HepG2 (cell line): Measurements from ENCODE around the gene C1QTNF5. TPM values are rescaled to one million over a fixed set of nuclear protein-coding genes. Genes with fewer than 3 reads are reported as not detected.

Experiments
- DMTF1 ChIP-seq: sonication (generic); formaldehyde crosslinking; IDR thresholded peaks from 2 replicates; pipeline ENCODE4 v1.4.0; 2020; ENCODE audit warnings: mild to moderate bottlenecking, missing genetic modification reagents
- POLR2G ChIP-seq: fragments of 200-400 bp; formaldehyde crosslinking; IDR thresholded peaks from 2 replicates; pipeline ENCODE4 v1.6.1; 2018; ENCODE audit warnings: mild to moderate bottlenecking, low read depth, low read length, moderate library complexity
- REPIN1 ChIP-seq: sonication (generic); formaldehyde crosslinking; IDR thresholded peaks from 2 replicates; pipeline ENCODE4 v1.8.0; 2022; ENCODE audit warnings: missing genetic modification reagents, low read depth, mild to moderate bottlenecking, borderline replicate concordance
- SRF ChIP-seq: IDR thresholded peaks from 2 replicates; pipeline ENCODE4 v1.6.1; 2011; ENCODE audit warnings: mild to moderate bottlenecking, low read depth, low read length, moderate library complexity
- THAP11 ChIP-seq: IDR thresholded peaks from 2 replicates; pipeline ENCODE4 v1.6.1; 2016; ENCODE audit warnings: missing biosample characterization, missing genetic modification reagents
- TRAFD1 ChIP-seq: sonication (generic); formaldehyde crosslinking; IDR thresholded peaks from 2 replicates; pipeline ENCODE4 v1.5.1; 2020; ENCODE audit warnings: missing genetic modification reagents, mild to moderate bottlenecking, borderline replicate concordance
- ZBTB43 ChIP-seq: sonication (generic); formaldehyde crosslinking; conservative IDR thresholded peaks from 2 replicates; pipeline ENCODE4 v1.4.0; 2020; ENCODE audit warnings: missing genetic modification reagents
- ZNF124 ChIP-seq: sonication (generic); formaldehyde crosslinking; IDR thresholded peaks from 2 replicates; pipeline ENCODE4 v1.4.0; 2020; ENCODE audit warnings: missing genetic modification reagents
- ZNF788 ChIP-seq: sonication (generic); formaldehyde crosslinking; IDR thresholded peaks from 2 replicates; pipeline ENCODE4 v1.5.0; 2020; ENCODE audit warnings: mild to moderate bottlenecking, missing genetic modification reagents, borderline replicate concordance
- ZSCAN21 ChIP-seq: sonication (generic); formaldehyde crosslinking; IDR thresholded peaks from 2 replicates; pipeline ENCODE4 v1.8.0; 2022; ENCODE audit warnings: mild to moderate bottlenecking, missing genetic modification reagents, moderate library complexity, borderline replicate concordance
- ZSCAN29 ChIP-seq: sonication (generic); formaldehyde crosslinking; conservative IDR thresholded peaks from 2 replicates; pipeline ENCODE4 v1.4.0; 2020; ENCODE audit warnings: mild to moderate bottlenecking, missing genetic modification reagents
- ZSCAN31 ChIP-seq: sonication (generic); formaldehyde crosslinking; IDR thresholded peaks from 2 replicates; pipeline ENCODE4 v1.5.0; 2020; ENCODE audit warnings: low read depth, mild to moderate bottlenecking, missing genetic modification reagents
- polyA plus RNA-seq, 8 experiments: library from polyadenylated mRNA; depleted of rRNA in 3 of 8; stranded (reverse) in 7 of 8; unstranded in 1 of 8; fragments of >200 nt; fragmentation: Illumina TruSeq in 4 of 8; extraction: Trizol in 4 of 8; gene quantifications; 2 replicates each; pipeline versions ENCODE4 v1.2.1 to v1.2.3, GENCODE V29; 2011 to 2016; ENCODE audit warnings: low read depth in 4 of 8, missing spikeins in 1 of 8, mixed read lengths in 1 of 8; ENCODE audit not compliant: insufficient read depth in 1 of 8
- total RNA-seq, 5 experiments: library from RNA; depleted of rRNA; stranded (reverse); fragments of >200 nt; fragmentation: Illumina TruSeq; extraction: Trizol; gene quantifications; 2 replicates each; pipeline ENCODE4 v1.2.3, GENCODE V29; 2016; ENCODE audit warnings: low read depth in 1 of 5
- TF ChIP-seq, protein P1 (sequence below): IDR thresholded peaks from 2 replicates; pipeline ENCODE4 v1.4.0; 2020; ENCODE audit warnings: mild to moderate bottlenecking, missing genetic modification reagents
- TF ChIP-seq, protein P2 (sequence below): sonication (generic); formaldehyde crosslinking; IDR thresholded peaks from 2 replicates; pipeline ENCODE4 v1.5.0; 2020; ENCODE audit warnings: missing genetic modification reagents
- TF ChIP-seq, protein P3 (sequence below): sonication (generic); formaldehyde crosslinking; IDR thresholded peaks from 2 replicates; pipeline ENCODE4 v1.4.0; 2020; ENCODE audit warnings: missing genetic modification reagents

Gene C1QTNF5
- total and polyA plus RNA-seq, 2 of the 13 experiments (the other 11 are each of a cell fraction or from before 2014, with no cell fraction given) = 0.86 to 1.2 TPM

- TF ChIP-seq TRAFD1 (CRISPR knock-in tag) (no peak), DMTF1 (CRISPR knock-in tag) (no peak), THAP11 (CRISPR knock-in tag) (peak; percentile 29; the same call in 1 of the 2 replicates), ZSCAN21 (peak; percentile 59; the same call in 1 of the 2 replicates), ZSCAN29 (no peak), REPIN1 (CRISPR knock-in tag) (no peak), ZNF788 (CRISPR knock-in tag) (peak; percentile 57), ZNF124 (no peak), POLR2G (peak; percentile 46; the same call in 1 of the 2 replicates), ZBTB43 (0 out of 2 replicates have a peak, but pooled peaks have one; percentile 19), ZSCAN31 (0 out of 2 replicates have a peak, but pooled peaks have one; percentile 34), SRF (no peak)
- TF ChIP-seq, protein P1, sequence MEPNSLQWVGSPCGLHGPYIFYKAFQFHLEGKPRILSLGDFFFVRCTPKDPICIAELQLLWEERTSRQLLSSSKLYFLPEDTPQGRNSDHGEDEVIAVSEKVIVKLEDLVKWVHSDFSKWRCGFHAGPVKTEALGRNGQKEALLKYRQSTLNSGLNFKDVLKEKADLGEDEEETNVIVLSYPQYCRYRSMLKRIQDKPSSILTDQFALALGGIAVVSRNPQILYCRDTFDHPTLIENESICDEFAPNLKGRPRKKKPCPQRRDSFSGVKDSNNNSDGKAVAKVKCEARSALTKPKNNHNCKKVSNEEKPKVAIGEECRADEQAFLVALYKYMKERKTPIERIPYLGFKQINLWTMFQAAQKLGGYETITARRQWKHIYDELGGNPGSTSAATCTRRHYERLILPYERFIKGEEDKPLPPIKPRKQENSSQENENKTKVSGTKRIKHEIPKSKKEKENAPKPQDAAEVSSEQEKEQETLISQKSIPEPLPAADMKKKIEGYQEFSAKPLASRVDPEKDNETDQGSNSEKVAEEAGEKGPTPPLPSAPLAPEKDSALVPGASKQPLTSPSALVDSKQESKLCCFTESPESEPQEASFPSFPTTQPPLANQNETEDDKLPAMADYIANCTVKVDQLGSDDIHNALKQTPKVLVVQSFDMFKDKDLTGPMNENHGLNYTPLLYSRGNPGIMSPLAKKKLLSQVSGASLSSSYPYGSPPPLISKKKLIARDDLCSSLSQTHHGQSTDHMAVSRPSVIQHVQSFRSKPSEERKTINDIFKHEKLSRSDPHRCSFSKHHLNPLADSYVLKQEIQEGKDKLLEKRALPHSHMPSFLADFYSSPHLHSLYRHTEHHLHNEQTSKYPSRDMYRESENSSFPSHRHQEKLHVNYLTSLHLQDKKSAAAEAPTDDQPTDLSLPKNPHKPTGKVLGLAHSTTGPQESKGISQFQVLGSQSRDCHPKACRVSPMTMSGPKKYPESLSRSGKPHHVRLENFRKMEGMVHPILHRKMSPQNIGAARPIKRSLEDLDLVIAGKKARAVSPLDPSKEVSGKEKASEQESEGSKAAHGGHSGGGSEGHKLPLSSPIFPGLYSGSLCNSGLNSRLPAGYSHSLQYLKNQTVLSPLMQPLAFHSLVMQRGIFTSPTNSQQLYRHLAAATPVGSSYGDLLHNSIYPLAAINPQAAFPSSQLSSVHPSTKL = 0 out of 2 replicates have a peak, but pooled peaks have one; percentile 19
- TF ChIP-seq, protein P2, sequence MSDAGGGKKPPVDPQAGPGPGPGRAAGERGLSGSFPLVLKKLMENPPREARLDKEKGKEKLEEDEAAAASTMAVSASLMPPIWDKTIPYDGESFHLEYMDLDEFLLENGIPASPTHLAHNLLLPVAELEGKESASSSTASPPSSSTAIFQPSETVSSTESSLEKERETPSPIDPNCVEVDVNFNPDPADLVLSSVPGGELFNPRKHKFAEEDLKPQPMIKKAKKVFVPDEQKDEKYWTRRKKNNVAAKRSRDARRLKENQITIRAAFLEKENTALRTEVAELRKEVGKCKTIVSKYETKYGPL (CRISPR knock-in tag) = no peak; the same call in 1 of the 2 replicates
- TF ChIP-seq, protein P3, sequence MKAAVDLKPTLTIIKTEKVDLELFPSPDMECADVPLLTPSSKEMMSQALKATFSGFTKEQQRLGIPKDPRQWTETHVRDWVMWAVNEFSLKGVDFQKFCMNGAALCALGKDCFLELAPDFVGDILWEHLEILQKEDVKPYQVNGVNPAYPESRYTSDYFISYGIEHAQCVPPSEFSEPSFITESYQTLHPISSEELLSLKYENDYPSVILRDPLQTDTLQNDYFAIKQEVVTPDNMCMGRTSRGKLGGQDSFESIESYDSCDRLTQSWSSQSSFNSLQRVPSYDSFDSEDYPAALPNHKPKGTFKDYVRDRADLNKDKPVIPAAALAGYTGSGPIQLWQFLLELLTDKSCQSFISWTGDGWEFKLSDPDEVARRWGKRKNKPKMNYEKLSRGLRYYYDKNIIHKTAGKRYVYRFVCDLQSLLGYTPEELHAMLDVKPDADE (CRISPR knock-in tag) = no peak
Measured at GRCh38 chr11:119316729-119317591, 23.7 kb downstream of the C1QTNF5 start, which contains the start of gene MCAM (continued).
